HepG2 (cell line): Measurements from ENCODE around the gene VWA1. TPM values are rescaled to one million over a fixed set of nuclear protein-coding genes. Genes with fewer than 3 reads are reported as not detected.

ENCODE experiments used
- ATAC-seq: fragments of 200-7000 bp; cut with Tn5 transposase; 3 replicates; pipeline ENCODE4 v1.9.1; 2020; ENCODE audit warnings: mild to moderate bottlenecking, moderate library complexity
- BruUV-seq: library from RNA; stranded (reverse); fragments of 400-500 nt; replicated peaks from 2 replicates; lab custom pipeline; 2021; lab: Mats Ljungman, UMichigan
- CTCF ChIA-PET: fragments of 300-600 bp; formaldehyde crosslinking; extraction: SDS; loops from one replicate; lab custom pipeline; 2021; ENCODE audit warnings: low total read pairs, inconsistent platforms, low intra/inter-chr PET ratio; lab: Yijun Ruan, JAX
- POLR2A ChIA-PET: fragments of 350-600 bp; sonication (Branson Sonifier 250); formaldehyde crosslinking; loops from one replicate; lab custom pipeline; 2020; ENCODE audit warnings: antibody characterized with exemption, inconsistent platforms; lab: Yijun Ruan, JAX
- DNase-seq: peaks from one replicate; pipeline ENCODE4 v3.0.0-alpha.2; 2015; ENCODE audit warnings: low spot score
- FAIRE-seq: peaks from 3 replicates; lab custom pipeline; 2011; peaks lifted over from hg19 to GRCh38; lab: Jason Lieb, UNC
- H2AFZ ChIP-seq: one replicate; pipeline ENCODE4 v1.6.1; 2011; ENCODE audit warnings: low read length, inconsistent platforms
- H3K27ac ChIP-seq: fragments of 300-600 bp; 3 replicates; pipeline ENCODE4 v1.8.0; 2011; ENCODE audit warnings: mixed run types, mild to moderate bottlenecking, mixed read lengths, low read length, inconsistent platforms; ENCODE audit not compliant: insufficient read depth; ENCODE audit errors: extremely low read length
- H3K27me3 ChIP-seq, 2 experiments: fragments of 200-600 bp in 1 of 2; 2 replicates in 1 of 2; 3 replicates in 1 of 2; pipeline versions ENCODE4 v1.6.0 to v1.8.0; 2011; ENCODE audit warnings: low read length in 2 of 2, mild to moderate bottlenecking in 2 of 2, moderate library complexity in 2 of 2, inconsistent platforms in 1 of 2; ENCODE audit not compliant: insufficient read depth in 2 of 2, control insufficient read depth in 1 of 2
- H3K36me3 ChIP-seq, 2 experiments: fragments of 200-600 bp in 1 of 2; replicated peaks in 1 of 2; 2 replicates in 1 of 2; 3 replicates in 1 of 2; pipeline versions ENCODE4 v1.5.1 to v1.8.0; 2011; ENCODE audit warnings: low read length in 2 of 2, inconsistent platforms in 1 of 2; ENCODE audit not compliant: insufficient read depth in 2 of 2, control insufficient read depth in 1 of 2
- H3K4me1 ChIP-seq: 2 replicates; pipeline ENCODE4 v1.5.1; 2012; ENCODE audit warnings: low read length, inconsistent platforms; ENCODE audit not compliant: insufficient read depth
- H3K4me2 ChIP-seq: 2 replicates; pipeline ENCODE4 v1.6.0; 2011; ENCODE audit warnings: low read depth, low read length, inconsistent platforms
- H3K4me3 ChIP-seq, 3 experiments: fragments of 200-600 bp in 1 of 3; sonication (generic), shearing (Covaris generic) in 1 of 3; replicated peaks in 1 of 3; 2 replicates each; pipeline ENCODE4 v1.5.1; 2011 to 2016; ENCODE audit warnings: low read length in 3 of 3, inconsistent platforms in 2 of 3, low read depth in 2 of 3, mild to moderate bottlenecking in 2 of 3, control low read depth in 1 of 3, mixed read lengths in 1 of 3; ENCODE audit not compliant: insufficient read depth in 1 of 3
- H3K79me2 ChIP-seq: one replicate; pipeline ENCODE4 v1.6.1; 2011; ENCODE audit warnings: low read length, inconsistent platforms; ENCODE audit not compliant: insufficient read depth
- H3K9ac ChIP-seq: 2 replicates; pipeline ENCODE4 v1.6.0; 2011; ENCODE audit warnings: mild to moderate bottlenecking, low read depth, low read length, inconsistent platforms; ENCODE audit not compliant: insufficient read depth
- H3K9me3 ChIP-seq: 2 replicates; pipeline ENCODE4 v1.5.1; 2012; ENCODE audit warnings: mild to moderate bottlenecking, low read length
- H4K20me1 ChIP-seq: 2 replicates; pipeline ENCODE4 v1.6.0; 2011; ENCODE audit warnings: inconsistent platforms, mild to moderate bottlenecking, low read length, moderate library complexity; ENCODE audit not compliant: insufficient read depth
- ELF3 ChIP-seq: IDR thresholded peaks from 2 replicates; pipeline ENCODE4 v1.6.1; 2016; ENCODE audit warnings: missing genetic modification reagents, missing compliant biosample characterization
- GABPB1 ChIP-seq: IDR thresholded peaks from 2 replicates; pipeline ENCODE4 v1.6.1; 2016; ENCODE audit warnings: mild to moderate bottlenecking, missing genetic modification reagents, moderate library complexity, missing compliant biosample characterization
- GATAD1 ChIP-seq: IDR thresholded peaks from 2 replicates; pipeline ENCODE4 v1.6.1; 2016; ENCODE audit warnings: missing genetic modification reagents, missing compliant biosample characterization
- IKZF4 ChIP-seq: sonication (generic); formaldehyde crosslinking; IDR thresholded peaks from 2 replicates; pipeline ENCODE4 v1.5.1; 2020; ENCODE audit warnings: borderline replicate concordance, mild to moderate bottlenecking, low read depth, missing genetic modification reagents; ENCODE audit errors: not compliant biosample characterization
- NR2C2 ChIP-seq: sonication (generic); formaldehyde crosslinking; IDR thresholded peaks from 2 replicates; pipeline ENCODE4 v1.4.0; 2020; ENCODE audit warnings: missing genetic modification reagents, mild to moderate bottlenecking, moderate library complexity, borderline replicate concordance
- SP4 ChIP-seq: sonication (generic); formaldehyde crosslinking; IDR thresholded peaks from 2 replicates; pipeline ENCODE4 v1.8.1; 2023; ENCODE audit warnings: mild to moderate bottlenecking, missing genetic modification reagents
- TP53 ChIP-seq: sonication (generic); formaldehyde crosslinking; conservative IDR thresholded peaks from 2 replicates; pipeline ENCODE4 v1.4.0; 2020; ENCODE audit warnings: missing genetic modification reagents
- TRIM22 ChIP-seq: fragments of 450-650 bp; IDR thresholded peaks from 2 replicates; pipeline ENCODE4 v1.6.1; 2017
- TSC22D2 ChIP-seq: sonication (generic); formaldehyde crosslinking; IDR thresholded peaks from 2 replicates; pipeline ENCODE4 v1.5.1; 2020; ENCODE audit warnings: missing genetic modification reagents, mild to moderate bottlenecking, borderline replicate concordance
- XRCC5 ChIP-seq: fragments of 200-400 bp; formaldehyde crosslinking; optimal IDR thresholded peaks from 2 replicates; pipeline ENCODE3; 2017; ENCODE audit warnings: mild to moderate bottlenecking, low read length
- ZNF430 ChIP-seq: sonication (generic); formaldehyde crosslinking; IDR thresholded peaks from 2 replicates; pipeline ENCODE4 v1.9.0; 2021; ENCODE audit warnings: mild to moderate bottlenecking, missing genetic modification reagents
- ZNF510 ChIP-seq: sonication (generic); formaldehyde crosslinking; IDR thresholded peaks from 2 replicates; pipeline ENCODE4 v1.4.0; 2020; ENCODE audit warnings: low read depth, mild to moderate bottlenecking, missing genetic modification reagents
- ZNF746 ChIP-seq: sonication (generic); formaldehyde crosslinking; IDR thresholded peaks from 2 replicates; pipeline ENCODE4 v1.8.0; 2022; ENCODE audit warnings: mild to moderate bottlenecking, missing genetic modification reagents
- ZNF75D ChIP-seq: sonication (generic); formaldehyde crosslinking; IDR thresholded peaks from 2 replicates; pipeline ENCODE4 v1.8.1; 2023; ENCODE audit warnings: missing genetic modification reagents, mild to moderate bottlenecking, borderline replicate concordance
- ZNF768 ChIP-seq: sonication (generic); formaldehyde crosslinking; IDR thresholded peaks from 2 replicates; pipeline ENCODE4 v1.4.0; 2020; ENCODE audit warnings: missing genetic modification reagents
- ZNF770 ChIP-seq: sonication (generic); formaldehyde crosslinking; IDR thresholded peaks from 2 replicates; pipeline ENCODE4 v1.5.0; 2020; ENCODE audit warnings: mild to moderate bottlenecking, missing genetic modification reagents
- WGBS: methylation state at CpG from one replicate; pipeline ENCODE4 v1.1.6; 2017; ENCODE audit warnings: low lambda C conversion rate; 5-methylcytosine and 5-hydroxymethylcytosine counted together
- in situ Hi-C: cut with HindIII; loops from 2 replicates; pipeline ENCODE4 v1.10.0; 2017; ENCODE audit warnings: low pct_unique_long_range_greater_than_20kb; ENCODE audit not compliant: extremely low pct_ligation_motif_present
- intact Hi-C: fragments of 100-400 bp; cut with micrococcal nuclease; formaldehyde crosslinking; loops from one replicate; pipeline ENCODE4 v1.10.0; 2022; ENCODE audit not compliant: unreplicated experiment
- polyA plus RNA-seq, 8 experiments: library from polyadenylated mRNA; depleted of rRNA in 3 of 8; stranded (reverse) in 7 of 8; unstranded in 1 of 8; fragments of >200 nt; fragmentation: Illumina TruSeq in 4 of 8; extraction: Trizol in 4 of 8; gene quantifications; 2 replicates each; pipeline versions ENCODE4 v1.2.1 to v1.2.3, GENCODE V29; 2011 to 2016; ENCODE audit warnings: low read depth in 4 of 8, missing spikeins in 1 of 8, mixed read lengths in 1 of 8; ENCODE audit not compliant: insufficient read depth in 1 of 8
- total RNA-seq, 5 experiments: library from RNA; depleted of rRNA; stranded (reverse); fragments of >200 nt; fragmentation: Illumina TruSeq; extraction: Trizol; gene quantifications; 2 replicates each; pipeline ENCODE4 v1.2.3, GENCODE V29; 2016; ENCODE audit warnings: low read depth in 1 of 5
- TF ChIP-seq, protein P1 (sequence below): sonication (generic); formaldehyde crosslinking; IDR thresholded peaks from 2 replicates; pipeline ENCODE4 v1.4.0; 2020; ENCODE audit warnings: missing genetic modification reagents
- TF ChIP-seq, protein P2 (sequence below): sonication (generic); formaldehyde crosslinking; IDR thresholded peaks from 2 replicates; pipeline ENCODE4 v1.5.0; 2020; ENCODE audit warnings: missing genetic modification reagents, mild to moderate bottlenecking, borderline replicate concordance

VWA1 gene
- total and polyA plus RNA-seq, 2 of the 13 experiments (the other 11 are each of a cell fraction or from before 2014, with no cell fraction given), result 40.9 to 57.5 TPM

DNA sequence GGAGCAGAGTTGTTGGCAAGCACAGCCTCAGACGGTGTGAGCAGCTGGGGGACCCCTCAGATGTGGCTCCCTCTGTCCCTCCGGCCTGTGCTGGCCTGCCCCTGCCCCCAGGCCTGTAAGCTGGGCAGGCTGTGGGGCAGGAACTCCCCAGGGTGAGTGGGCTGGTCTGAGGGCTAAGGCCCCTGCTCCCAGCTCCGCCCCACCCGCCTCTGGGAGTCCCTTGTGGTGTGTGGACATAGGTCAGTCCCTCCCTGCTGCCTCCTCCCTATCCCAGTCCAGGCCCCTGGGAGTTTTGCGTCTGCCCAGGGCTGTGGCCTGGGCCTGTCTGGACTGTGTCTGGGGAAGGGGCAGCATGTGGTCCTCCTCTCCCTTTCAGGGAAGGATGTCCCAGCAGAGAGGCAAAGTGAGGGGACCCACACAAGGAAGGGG lies 3.6 kb upstream of the VWA1 start:
- intact Hi-C loops, result no loop called here
- ChIA-PET CTCF (no interaction called here), POLR2A (interaction anchor here (0.6 to 11.0 kb wide), 12 partner anchors 8 to 127 kb away, joined by 3 to 355 read pairs (median 16); partner anchors contain the start of genes ANKRD65, AURKAIP1, CCNL2 and MRPL20)
- in situ Hi-C loops, result no loop called here
- Histone ChIP-seq H3K27me3 (no peaks in the 10 kb centered on the region), H2AFZ (no peak overlapping the region), H3K9me3 (no peaks in the 10 kb centered on the region), H4K20me1 (no peaks in the 10 kb centered on the region), H3K27ac (peak overlapping the region; percentile 94), H3K4me2 (peak overlapping the region; percentile 89), H3K4me1 (peaks cover 47% of the 10 kb centered on the region), H3K36me3 (no peaks in the 10 kb centered on the region), H3K4me3 (peak overlapping the region; percentile 72 to 88 (median 79)), H3K79me2 (peaks cover 20% of the 10 kb centered on the region), H3K9ac (peak overlapping the region; percentile 88)
- DNase-seq (peak; percentile 87), FAIRE-seq (peak; percentile 90), ATAC-seq (peak; percentile 68)
- no TSS peak for BruUV-seq
- WGBS, result 0% methylated on average over 3 of the region's 5 CpGs
- TF ChIP-seq TP53, result 0 out of 2 replicates have a peak, but pooled peaks have one; percentile 45
- peak; percentile 65 for TF ChIP-seq ZNF770
- TF ChIP-seq, protein P1, sequence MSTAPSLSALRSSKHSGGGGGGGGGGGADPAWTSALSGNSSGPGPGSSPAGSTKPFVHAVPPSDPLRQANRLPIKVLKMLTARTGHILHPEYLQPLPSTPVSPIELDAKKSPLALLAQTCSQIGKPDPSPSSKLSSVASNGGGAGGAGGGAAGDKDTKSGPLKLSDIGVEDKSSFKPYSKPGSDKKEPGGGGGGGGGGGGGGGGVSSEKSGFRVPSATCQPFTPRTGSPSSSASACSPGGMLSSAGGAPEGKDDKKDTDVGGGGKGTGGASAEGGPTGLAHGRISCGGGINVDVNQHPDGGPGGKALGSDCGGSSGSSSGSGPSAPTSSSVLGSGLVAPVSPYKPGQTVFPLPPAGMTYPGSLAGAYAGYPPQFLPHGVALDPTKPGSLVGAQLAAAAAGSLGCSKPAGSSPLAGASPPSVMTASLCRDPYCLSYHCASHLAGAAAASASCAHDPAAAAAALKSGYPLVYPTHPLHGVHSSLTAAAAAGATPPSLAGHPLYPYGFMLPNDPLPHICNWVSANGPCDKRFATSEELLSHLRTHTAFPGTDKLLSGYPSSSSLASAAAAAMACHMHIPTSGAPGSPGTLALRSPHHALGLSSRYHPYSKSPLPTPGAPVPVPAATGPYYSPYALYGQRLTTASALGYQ (CRISPR knock-in tag), result peak; percentile 74; the same call in 1 of the 2 replicates
- TF ChIP-seq ELF3 (CRISPR knock-in tag), result peak; percentile 77
- TF ChIP-seq ZNF75D (CRISPR knock-in tag), result no peak
- TF ChIP-seq TRIM22, result no peak
- peak; percentile 90 for TF ChIP-seq ZNF430 (CRISPR knock-in tag)
- TF ChIP-seq TSC22D2 (CRISPR knock-in tag), result peak; percentile 63
- no peak for TF ChIP-seq ZNF510 (CRISPR knock-in tag)
- peak; percentile 68 for TF ChIP-seq NR2C2 (CRISPR knock-in tag)
- peak; percentile 58 for TF ChIP-seq XRCC5
- TF ChIP-seq GABPB1, result peak; percentile 75
- TF ChIP-seq IKZF4 (CRISPR knock-in tag), result peak; percentile 94
- peak; percentile 75 for TF ChIP-seq SP4 (CRISPR knock-in tag)
- TF ChIP-seq GATAD1 (CRISPR knock-in tag), result peak; percentile 53; the same call in 1 of the 2 replicates
- TF ChIP-seq, protein P2, sequence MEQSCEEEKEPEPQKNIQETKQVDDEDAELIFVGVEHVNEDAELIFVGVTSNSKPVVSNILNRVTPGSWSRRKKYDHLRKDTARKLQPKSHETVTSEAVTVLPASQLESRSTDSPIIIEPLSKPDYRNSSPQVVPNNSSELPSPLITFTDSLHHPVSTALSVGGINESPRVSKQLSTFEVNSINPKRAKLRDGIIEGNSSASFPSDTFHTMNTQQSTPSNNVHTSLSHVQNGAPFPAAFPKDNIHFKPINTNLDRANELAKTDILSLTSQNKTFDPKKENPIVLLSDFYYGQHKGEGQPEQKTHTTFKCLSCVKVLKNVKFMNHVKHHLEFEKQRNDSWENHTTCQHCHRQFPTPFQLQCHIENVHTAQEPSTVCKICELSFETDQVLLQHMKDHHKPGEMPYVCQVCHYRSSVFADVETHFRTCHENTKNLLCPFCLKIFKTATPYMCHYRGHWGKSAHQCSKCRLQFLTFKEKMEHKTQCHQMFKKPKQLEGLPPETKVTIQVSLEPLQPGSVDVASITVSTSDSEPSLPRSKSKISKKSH (CRISPR knock-in tag), result no peak
- TF ChIP-seq ZNF746 (CRISPR knock-in tag), result peak; percentile 93
- peak; percentile 70; the same call in 1 of the 2 replicates for TF ChIP-seq ZNF768 (CRISPR knock-in tag)
